ENCODE results near the gene YY1AP1. TPM values are rescaled to one million over a fixed set of nuclear protein-coding genes. Genes with fewer than 3 reads are reported as not detected.
"Not testable (repeated sequence)": the region's sequence is repeated elsewhere in the genome, so short reads cannot be mapped to it uniquely, and the experiment has no call there.

YY1AP1 gene
- total RNA-seq, 2 experiments from 2014 or later = 56.2 to 60.5 TPM

DNA sequence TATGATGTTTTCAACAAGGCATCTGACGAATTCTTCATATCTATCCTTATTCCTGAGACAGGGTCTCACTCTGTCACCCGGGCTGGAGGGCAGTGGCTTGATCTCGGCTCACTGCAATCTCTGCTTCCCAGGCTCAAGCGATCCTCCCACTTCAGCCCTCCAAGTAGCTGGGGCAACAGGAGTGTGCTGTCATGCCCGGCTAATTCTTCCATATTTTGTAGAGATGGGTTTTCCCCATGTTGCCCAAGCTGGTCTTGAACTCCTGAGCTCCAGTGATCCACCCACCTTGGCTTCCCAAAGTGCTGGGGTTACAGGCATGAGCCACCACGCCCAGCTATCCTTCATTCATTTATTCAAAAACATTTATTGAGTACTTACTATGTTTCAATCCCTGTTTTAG lies 8.0 kb downstream of the YY1AP1 start:
- DNase-seq (no peak), ATAC-seq (no peak)
- Mint-ChIP-seq H3K4me1 (ENCODE audit: low read depth) (peaks cover 32% of the 10 kb centered on the region), H3K9me3 (no peaks in the 10 kb centered on the region), H3K36me3 (ENCODE audit: low read depth) (peaks cover 35% of the 10 kb centered on the region), H3K27me3 (no peaks in the 10 kb centered on the region), H3K27ac (no peak overlapping the region), H3K4me3 (no peak overlapping the region)
- ChIA-PET CTCF (interaction anchor here (0.6 to 1.4 kb wide), 2 partner anchors 10 to 49 kb away, joined by 3 read pairs; no protein-coding TSS in a partner anchor), POLR2A (interaction anchor here (1.0 to 1.6 kb wide), 4 partner anchors 9 to 141 kb away, joined by 3 to 5 read pairs (median 3); partner anchors contain the start of gene DAP3)
- no peak for TF ChIP-seq CTCF (IDR thresholded peaks at IDR 0.05)
- intact Hi-C loops (cut with micrococcal nuclease) = no loop called here

DNA sequence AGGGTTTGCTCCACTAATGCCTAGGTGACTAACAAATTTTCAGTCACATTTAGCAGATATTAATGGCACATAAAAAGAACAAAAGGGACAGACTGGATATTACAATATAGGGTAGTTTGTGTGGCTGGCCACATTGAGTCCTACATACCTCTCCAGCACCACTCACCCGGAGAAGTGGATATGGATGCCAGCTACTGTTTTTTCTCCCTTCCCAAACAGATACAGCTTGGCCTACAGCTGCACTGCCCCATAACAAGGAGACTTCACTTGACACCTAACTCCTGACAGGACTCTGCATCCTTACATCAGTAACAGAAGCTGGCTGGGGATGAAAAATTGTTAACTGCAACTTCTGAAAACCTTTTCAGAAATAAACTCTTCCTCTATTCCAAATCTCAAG lies 9.6 kb downstream of the YY1AP1 start:
- CTCF ChIA-PET = interaction anchor here (1.4 kb wide), 1 partner anchor 50 kb away, joined by 3 read pairs; no protein-coding TSS in a partner anchor
- H3K4me3 Mint-ChIP-seq; ATAC-seq; DNase-seq; POLR2A ChIA-PET; H3K27me3 Mint-ChIP-seq; H3K27ac Mint-ChIP-seq; H3K9me3 Mint-ChIP-seq; intact Hi-C loops (cut with micrococcal nuclease): not testable (repeated sequence)
- H3K4me1 Mint-ChIP-seq (ENCODE audit: low read depth) = peaks cover 19% of the 10 kb centered on the region
- peaks cover 39% of the 10 kb centered on the region for H3K36me3 Mint-ChIP-seq (ENCODE audit: low read depth)

- DNase-seq = no peak
- Mint-ChIP-seq H3K9me3 (no peaks in the 10 kb centered on the region), H3K36me3 (ENCODE audit: low read depth) (peaks cover 39% of the 10 kb centered on the region), H3K4me1 (ENCODE audit: low read depth) (peaks cover 11% of the 10 kb centered on the region), H3K4me3 (no peak overlapping the region), H3K27ac (no peak overlapping the region), H3K27me3 (no peaks in the 10 kb centered on the region)
- CTCF ChIA-PET = no interaction called here
- no peak for ATAC-seq
- no peak for TF ChIP-seq CTCF (IDR thresholded peaks at IDR 0.05)
- intact Hi-C loops (cut with micrococcal nuclease) = no loop called here
- POLR2A ChIA-PET = no interaction called here
Measured at GRCh38 chr1:155678027-155678426, 10.5 kb downstream of the YY1AP1 start.

DNA sequence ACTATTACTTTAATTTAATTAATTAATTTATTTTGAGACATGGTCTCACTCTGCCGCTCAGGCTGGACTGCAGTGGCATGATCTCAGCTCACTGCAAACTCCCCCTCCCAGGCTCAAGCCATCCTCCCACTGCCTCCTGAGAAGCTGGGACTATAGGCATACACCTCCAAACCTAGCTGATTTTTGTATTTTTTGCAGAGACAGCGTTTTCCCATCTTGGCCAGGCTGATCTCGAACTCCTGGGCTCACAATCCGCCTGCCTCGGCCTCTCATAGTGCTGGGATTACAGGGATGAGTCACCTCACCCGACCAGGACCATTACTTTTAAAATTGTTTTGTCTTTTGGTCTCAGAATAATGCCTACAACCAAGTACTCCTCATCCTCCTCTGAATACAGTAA lies 15.6 kb downstream of the YY1AP1 start:
- no peak overlapping the region for H3K4me3 Mint-ChIP-seq
- intact Hi-C loops (cut with micrococcal nuclease) = no loop called here
- H3K9me3 Mint-ChIP-seq = no peaks in the 10 kb centered on the region
- ATAC-seq (no peak), DNase-seq (no peak)
- POLR2A ChIA-PET = interaction anchor here (0.6 kb wide), 1 partner anchor 159 kb away, joined by 3 read pairs; no protein-coding TSS in a partner anchor
- no peaks in the 10 kb centered on the region for H3K27me3 Mint-ChIP-seq
- peaks cover 54% of the 10 kb centered on the region for H3K36me3 Mint-ChIP-seq (ENCODE audit: low read depth)
- no peak overlapping the region for H3K27ac Mint-ChIP-seq
- CTCF ChIA-PET = no interaction called here
- no peak for TF ChIP-seq CTCF (IDR thresholded peaks at IDR 0.05)
- H3K4me1 Mint-ChIP-seq (ENCODE audit: low read depth) = no peaks in the 10 kb centered on the region

- Mint-ChIP-seq H3K27me3 (no peaks in the 10 kb centered on the region), H3K36me3 (ENCODE audit: low read depth) (peaks cover 56% of the 10 kb centered on the region), H3K9me3 (no peaks in the 10 kb centered on the region), H3K27ac (no peak overlapping the region), H3K4me3 (no peak overlapping the region), H3K4me1 (ENCODE audit: low read depth) (no peaks in the 10 kb centered on the region)
- no peak for TF ChIP-seq CTCF (IDR thresholded peaks at IDR 0.05)
- DNase-seq = no peak
- POLR2A ChIA-PET = no interaction called here
- no peak for ATAC-seq
- CTCF ChIA-PET = no interaction called here
- intact Hi-C loops (cut with micrococcal nuclease) = no loop called here
Measured at GRCh38 chr1:155671750-155672149, 16.8 kb downstream of the YY1AP1 start.
